ENCODE results near the gene IL6ST.
A peak's percentile ranks its signal among the peaks of the same experiment; 100 is the strongest.
"Not testable (repeated sequence)": the region's sequence is repeated elsewhere in the genome, so short reads cannot be mapped to it uniquely, and the experiment has no call there.

IL6ST gene

GRCh38 chr5:55994495-55994997, at the start of gene IL6ST:
Gene IL6ST (minus strand): TSS chr5:55994963. CDS start chr5:55976278, 18,685 bp downstream.
- DNase-seq (ENCODE audit: low read depth), result peak; percentile 69

GRCh38 chr5:56039985-56040384, 45.2 kb upstream of the IL6ST start:
- peak; percentile 32 for DNase-seq (ENCODE audit: low read depth)

- not testable (repeated sequence) for DNase-seq (ENCODE audit: low read depth)
Measured at GRCh38 chr5:56038206-56038605, 43.4 kb upstream of the IL6ST start.

GRCh38 chr5:56037531-56038010, 42.8 kb upstream of the IL6ST start:
- DNase-seq (ENCODE audit: low read depth), result no peak

- DNase-seq (ENCODE audit: low read depth), result not testable (repeated sequence)
Measured at GRCh38 chr5:56035394-56035793, 40.6 kb upstream of the IL6ST start.

GRCh38 chr5:56029871-56030630, 35.3 kb upstream of the IL6ST start:
- peak; percentile 36 for DNase-seq (ENCODE audit: low read depth)

- DNase-seq (ENCODE audit: low read depth), result no peak
Measured at GRCh38 chr5:56029457-56029856, 34.7 kb upstream of the IL6ST start.

GRCh38 chr5:56028708-56029107, 33.9 kb upstream of the IL6ST start:
- DNase-seq (ENCODE audit: low read depth), result no peak

- peak; percentile 95 for DNase-seq (ENCODE audit: low read depth)
Measured at GRCh38 chr5:56026863-56027300, 32.1 kb upstream of the IL6ST start.

GRCh38 chr5:56025151-56025885, 30.6 kb upstream of the IL6ST start:
- DNase-seq (ENCODE audit: low read depth), result peak; percentile 51

GRCh38 chr5:56024810-56025150, 30.0 kb upstream of the IL6ST start:
- DNase-seq (ENCODE audit: low read depth), result no peak

GRCh38 chr5:56023296-56023695, 28.5 kb upstream of the IL6ST start:
- no peak for DNase-seq (ENCODE audit: low read depth)

- DNase-seq (ENCODE audit: low read depth), result peak; percentile 72
Measured at GRCh38 chr5:56019306-56020272, 24.8 kb upstream of the IL6ST start.

- DNase-seq (ENCODE audit: low read depth), result no peak
Measured at GRCh38 chr5:56018832-56019231, 24.1 kb upstream of the IL6ST start.

- not testable (repeated sequence) for DNase-seq (ENCODE audit: low read depth)
Measured at GRCh38 chr5:56014701-56015100, 19.9 kb upstream of the IL6ST start.

- not testable (repeated sequence) for DNase-seq (ENCODE audit: low read depth)
Measured at GRCh38 chr5:56013939-56014338, 19.2 kb upstream of the IL6ST start.

GRCh38 chr5:56012281-56012963, 17.7 kb upstream of the IL6ST start:
- DNase-seq (ENCODE audit: low read depth), result peak; percentile 80

- peak; percentile 80 for DNase-seq (ENCODE audit: low read depth)
Measured at GRCh38 chr5:56011835-56012234, 17.1 kb upstream of the IL6ST start.

GRCh38 chr5:56010431-56010830, 15.7 kb upstream of the IL6ST start:
- DNase-seq (ENCODE audit: low read depth), result no peak

- DNase-seq (ENCODE audit: low read depth), result no peak
Measured at GRCh38 chr5:56006600-56006999, 11.8 kb upstream of the IL6ST start.

- no peak for DNase-seq (ENCODE audit: low read depth)
Measured at GRCh38 chr5:56006094-56006493, 11.3 kb upstream of the IL6ST start.

All from amniotic epithelial cell (primary cell).